ENCODE measurements around the gene FUBP1. TPM values are rescaled to one million over a fixed set of nuclear protein-coding genes. Genes with fewer than 3 reads are reported as not detected.

FUBP1 gene
- 106 to 140 TPM (median 128 TPM) in 5 replicates for total RNA-seq (2022; extraction: Qiagen RNA extraction; ENCODE audit: low read depth)

GRCh38 chr1:77978969-77979876 lies at the start of gene FUBP1:
Gene FUBP1, minus strand, starts transcription at chr1:77979072. Its CDS starts 68 bp downstream, at chr1:77979004.

GRCh38 chr1:78004719-78005447 lies 26.0 kb upstream of the FUBP1 start, which contains the start of gene DNAJB4:
Gene DNAJB4, plus strand, starts transcription at chr1:78004939. Its CDS starts 172 bp downstream, at chr1:78005111.

Other genes with a start within 250 kb of the FUBP1 start
- gene USP33, start 219.2 kb downstream of the FUBP1 start, total RNA-seq (2022; extraction: Qiagen RNA extraction; ENCODE audit: low read depth), result 14.8 to 24.3 TPM (median 21.5 TPM) in 5 replicates
- 4.9 to 7.9 TPM (median 6.7 TPM) in 5 replicates for gene MIGA1, start 199.4 kb downstream of the FUBP1 start, total RNA-seq (2022; extraction: Qiagen RNA extraction; ENCODE audit: low read depth)
- 4.6 to 7.1 TPM (median 5.1 TPM) in 5 replicates for gene NEXN, start 90.4 kb downstream of the FUBP1 start, total RNA-seq (2022; extraction: Qiagen RNA extraction; ENCODE audit: low read depth)
- 30.3 to 36.8 TPM (median 32.0 TPM) in 5 replicates for gene DNAJB4, start 25.9 kb upstream of the FUBP1 start, total RNA-seq (2022; extraction: Qiagen RNA extraction; ENCODE audit: low read depth)
- gene GIPC2, start 66.9 kb upstream of the FUBP1 start, total RNA-seq (2022; extraction: Qiagen RNA extraction; ENCODE audit: low read depth), result 0.02 to 0.03 TPM in 2 of 5 replicates, not detected in the others

Measured in A549 treated with DMSO at 1 μM for 4 hours (cell line).